ENCODE measurements around the gene UBXN1.
A peak's percentile ranks its signal among the peaks of the same experiment; 100 is the strongest.

UBXN1 gene

GRCh38 chr11:62712276-62712812, 33.5 kb upstream of the UBXN1 start:
- TF ChIP-seq EZH2 (IDR thresholded peaks at IDR 0.05) = no peak
- no peak for TF ChIP-seq FOXP2 (optimal IDR thresholded peaks at IDR 0.05; ENCODE audit: control extremely low read depth, extremely low read length, insufficient read depth)
- TF ChIP-seq POLR2AphosphoS5 (IDR thresholded peaks at IDR 0.05; ENCODE audit: borderline replicate concordance, low read depth, low read length) = no peak
- peak overlapping the region; percentile 70; the same call in 1 of the 2 replicates for H3K27ac ChIP-seq

GRCh38 chr11:62710001-62710345, 31.1 kb upstream of the UBXN1 start:
- Histone ChIP-seq H3K9ac (ENCODE audit: insufficient read length) (peak overlapping the region; percentile 61), H3K4me3 (peak overlapping the region; percentile 59), H3K27ac (peak overlapping the region; percentile 92)

More at GRCh38 chr11:62712276-62712812, 33.5 kb upstream of the UBXN1 start:
- no peaks in the 10 kb centered on the region for H3K9me3 ChIP-seq (ENCODE audit: low read depth, low read length)
- H3K36me3 ChIP-seq (ENCODE audit: insufficient read depth, low read length) = peaks cover 81% of the 10 kb centered on the region
- DNase-seq (ENCODE audit: low read depth, low spot score) = no peak
- no peak overlapping the region for H3K4me3 ChIP-seq
- H3K9ac ChIP-seq (ENCODE audit: insufficient read length) = no peak overlapping the region

GRCh38 chr11:62709247-62710000, 30.6 kb upstream of the UBXN1 start:
- DNase-seq (ENCODE audit: low read depth, low spot score) = peak; percentile 78
- Histone ChIP-seq H3K27ac (peak overlapping the region; percentile 92), H3K4me3 (peak overlapping the region; percentile 67), H3K9ac (ENCODE audit: insufficient read length) (peak overlapping the region; percentile 61), H3K9me3 (ENCODE audit: low read depth, low read length) (no peaks in the 10 kb centered on the region), H3K36me3 (ENCODE audit: insufficient read depth, low read length) (peaks cover 61% of the 10 kb centered on the region)
- TF ChIP-seq POLR2AphosphoS5 (IDR thresholded peaks at IDR 0.05; ENCODE audit: borderline replicate concordance, low read depth, low read length) (peak; percentile 69), EZH2 (IDR thresholded peaks at IDR 0.05) (no peak)

More at GRCh38 chr11:62710001-62710345, 31.1 kb upstream of the UBXN1 start:
- DNase-seq (ENCODE audit: low read depth, low spot score) = no peak
- Histone ChIP-seq H3K9me3 (ENCODE audit: low read depth, low read length) (no peaks in the 10 kb centered on the region), H3K36me3 (ENCODE audit: insufficient read depth, low read length) (peaks cover 61% of the 10 kb centered on the region)
- no peak for TF ChIP-seq FOXP2 (optimal IDR thresholded peaks at IDR 0.05; ENCODE audit: control extremely low read depth, extremely low read length, insufficient read depth)
- no peak for TF ChIP-seq EZH2 (IDR thresholded peaks at IDR 0.05)
- TF ChIP-seq POLR2AphosphoS5 (IDR thresholded peaks at IDR 0.05; ENCODE audit: borderline replicate concordance, low read depth, low read length) = no peak

GRCh38 chr11:62708793-62709192, 29.9 kb upstream of the UBXN1 start:
- Histone ChIP-seq H3K9me3 (ENCODE audit: low read depth, low read length) (no peaks in the 10 kb centered on the region), H3K9ac (ENCODE audit: insufficient read length) (peak overlapping the region; percentile 37), H3K4me3 (peak overlapping the region; percentile 67), H3K27ac (peak overlapping the region; percentile 71), H3K36me3 (ENCODE audit: insufficient read depth, low read length) (peaks cover 56% of the 10 kb centered on the region)
- TF ChIP-seq EZH2 (IDR thresholded peaks at IDR 0.05) (no peak), FOXP2 (optimal IDR thresholded peaks at IDR 0.05; ENCODE audit: control extremely low read depth, extremely low read length, insufficient read depth) (no peak), POLR2AphosphoS5 (IDR thresholded peaks at IDR 0.05; ENCODE audit: borderline replicate concordance, low read depth, low read length) (no peak)
- no peak for DNase-seq (ENCODE audit: low read depth, low spot score)

GRCh38 chr11:62708392-62708791, 29.5 kb upstream of the UBXN1 start:
- no peak for TF ChIP-seq FOXP2 (optimal IDR thresholded peaks at IDR 0.05; ENCODE audit: control extremely low read depth, extremely low read length, insufficient read depth)
- no peak for TF ChIP-seq POLR2AphosphoS5 (IDR thresholded peaks at IDR 0.05; ENCODE audit: borderline replicate concordance, low read depth, low read length)
- TF ChIP-seq EZH2 (IDR thresholded peaks at IDR 0.05) = no peak
- peaks cover 52% of the 10 kb centered on the region for H3K36me3 ChIP-seq (ENCODE audit: insufficient read depth, low read length)
- DNase-seq (ENCODE audit: low read depth, low spot score) = no peak
- peak overlapping the region; percentile 71; the same call in 1 of the 2 replicates for H3K27ac ChIP-seq
- peak overlapping the region; percentile 37 for H3K9ac ChIP-seq (ENCODE audit: insufficient read length)
- H3K9me3 ChIP-seq (ENCODE audit: low read depth, low read length) = no peaks in the 10 kb centered on the region
- H3K4me3 ChIP-seq = no peak overlapping the region

- Histone ChIP-seq H3K9ac (ENCODE audit: insufficient read length) (peak within 1 kb of the TSS; percentile 47), H3K27ac (peak within 1 kb of the TSS; percentile 71), H3K4me3 (peak within 1 kb of the TSS; percentile 79), H3K36me3 (ENCODE audit: insufficient read depth, low read length) (peaks cover 45% of the 10 kb centered on the region), H3K9me3 (ENCODE audit: low read depth, low read length) (no peaks in the 10 kb centered on the region)
- no peak for DNase-seq (ENCODE audit: low read depth, low spot score)
- TF ChIP-seq POLR2AphosphoS5 (IDR thresholded peaks at IDR 0.05; ENCODE audit: borderline replicate concordance, low read depth, low read length) = peak; percentile 49; the same call in 1 of the 2 replicates
- no peak for TF ChIP-seq EZH2 (IDR thresholded peaks at IDR 0.05)
Measured at GRCh38 chr11:62707277-62707861, 28.5 kb upstream of the UBXN1 start, which contains the start of the genes BSCL2 and GNG3. TSS of gene BSCL2 (minus strand) at chr11:62707424. CDS start at chr11:62707195, 229 bp downstream. TSS of gene GNG3 (plus strand) at chr11:62707676. CDS start at chr11:62708296, 620 bp downstream.

GRCh38 chr11:62706850-62707247, 28.0 kb upstream of the UBXN1 start:
- peaks cover 43% of the 10 kb centered on the region for H3K36me3 ChIP-seq (ENCODE audit: insufficient read depth, low read length)
- DNase-seq (ENCODE audit: low read depth, low spot score) = no peak
- H3K4me3 ChIP-seq = peak overlapping the region; percentile 79
- no peaks in the 10 kb centered on the region for H3K9me3 ChIP-seq (ENCODE audit: low read depth, low read length)
- peak overlapping the region; percentile 64 for H3K27ac ChIP-seq
- H3K9ac ChIP-seq (ENCODE audit: insufficient read length) = peak overlapping the region; percentile 47
- TF ChIP-seq FOXP2 (optimal IDR thresholded peaks at IDR 0.05; ENCODE audit: control extremely low read depth, extremely low read length, insufficient read depth) (no peak), EZH2 (IDR thresholded peaks at IDR 0.05) (no peak), POLR2AphosphoS5 (IDR thresholded peaks at IDR 0.05; ENCODE audit: borderline replicate concordance, low read depth, low read length) (no peak)

Data from SK-N-MC (cell line).